Effector CD4-positive, alpha-beta T cell (primary cell): ENCODE measurements around the gene METTL9.
A peak's percentile ranks its signal among the peaks of the same experiment; 100 is the strongest.
"Not testable (repeated sequence)": the region's sequence is repeated elsewhere in the genome, so short reads cannot be mapped to it uniquely, and the experiment has no call there.

ENCODE experiments used
- DNase-seq: peaks from one replicate; pipeline ENCODE4 v3.0.0-alpha.2; 2020

METTL9 gene

DNA sequence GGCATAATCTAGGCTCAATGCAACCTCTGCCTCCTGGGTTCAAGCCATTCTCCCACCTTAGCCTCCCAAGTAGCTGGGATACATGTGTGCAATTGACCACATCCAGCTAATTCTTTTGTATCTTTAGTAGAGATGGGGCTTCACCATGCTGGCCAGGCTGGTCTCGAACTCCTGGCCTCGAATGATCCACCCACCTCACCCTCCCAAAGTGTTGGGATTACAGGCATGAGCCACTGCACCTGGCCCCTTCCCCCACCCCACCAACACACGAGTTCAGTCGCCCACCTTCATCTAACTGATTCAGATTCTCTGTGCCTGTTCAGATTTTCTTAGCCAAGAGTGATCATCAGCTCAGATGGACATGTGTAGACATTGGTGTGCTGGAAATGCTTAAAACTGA is 25.0 kb upstream of the METTL9 start:
- DNase-seq: no peak

DNA sequence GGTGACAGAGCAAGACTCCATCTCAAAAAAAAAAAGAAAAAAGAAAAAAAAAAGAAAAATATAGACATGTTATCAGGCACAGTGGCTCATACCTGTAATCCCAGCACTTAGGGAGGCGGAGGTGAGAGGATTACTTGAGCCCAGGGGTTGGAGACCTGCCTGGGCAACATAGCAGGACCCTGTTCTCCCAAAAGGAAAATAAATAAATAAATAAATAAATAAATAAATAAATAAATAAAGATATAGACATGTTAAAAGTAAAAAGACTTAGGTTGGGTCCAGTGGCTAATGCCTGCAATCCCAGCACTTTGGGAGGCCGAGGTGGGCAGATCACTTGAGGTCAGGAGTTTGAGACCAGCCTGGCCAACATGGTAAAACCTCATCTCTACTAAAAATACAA is 23.1 kb upstream of the METTL9 start:
- not testable (repeated sequence) for DNase-seq

DNA sequence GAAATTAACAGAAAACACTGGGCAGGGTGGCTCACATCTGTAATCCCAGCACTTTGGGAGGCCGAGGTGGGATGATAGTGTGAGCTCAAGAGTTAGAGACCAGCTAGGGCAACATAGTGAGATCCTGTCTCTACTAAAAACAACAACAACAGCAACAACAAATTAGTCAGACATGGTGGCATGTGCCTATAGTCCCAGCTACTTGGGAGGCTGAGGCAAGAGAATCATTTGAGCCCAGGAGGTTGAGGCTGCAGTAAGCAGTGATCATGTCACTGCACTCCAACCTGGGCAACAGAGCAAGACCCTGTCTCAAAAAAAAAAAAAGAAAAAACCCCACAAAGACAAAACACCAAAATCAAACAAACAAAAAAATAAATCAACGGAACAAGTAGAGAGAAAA is 21.9 kb upstream of the METTL9 start:
- not testable (repeated sequence) for DNase-seq

DNA sequence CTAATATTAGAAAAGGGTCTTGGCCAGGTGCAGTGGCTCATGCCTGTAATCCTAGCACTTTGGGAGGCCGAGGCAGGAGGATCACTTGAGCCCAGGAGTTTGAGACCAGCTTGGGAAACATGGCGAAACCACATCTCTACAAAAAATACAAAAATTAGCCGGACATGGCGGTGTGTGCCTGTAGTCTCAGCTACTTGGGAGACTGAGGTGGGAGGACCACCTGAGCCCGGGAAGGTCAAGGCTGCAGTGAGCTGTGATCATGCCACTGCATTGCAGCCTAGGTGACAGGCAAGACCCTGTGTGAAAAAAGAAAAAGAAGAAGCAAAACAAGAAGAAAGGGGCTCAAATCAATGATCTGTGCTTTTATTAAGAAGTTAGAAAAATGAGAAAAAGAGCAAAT is 21.1 kb upstream of the METTL9 start:
- DNase-seq: not testable (repeated sequence)

DNA sequence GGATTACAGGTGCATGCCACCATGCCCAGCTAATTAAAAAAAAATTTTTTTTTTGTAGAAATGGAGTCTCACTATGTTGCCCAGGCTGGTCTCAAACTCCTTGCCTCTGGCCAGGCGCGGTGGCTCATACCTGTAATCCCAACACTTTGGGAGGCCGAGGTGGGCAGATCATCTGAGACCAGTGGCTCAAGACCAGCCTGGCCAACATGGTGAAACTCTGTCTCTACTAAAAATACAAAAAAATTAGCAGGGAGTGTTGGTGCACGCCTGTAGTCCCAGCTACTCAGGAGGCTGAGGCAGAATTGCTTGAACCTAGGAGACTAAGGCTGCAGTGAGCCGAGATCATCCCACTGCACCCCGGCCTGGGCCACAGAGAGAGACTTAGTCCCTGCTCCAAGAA is 19.2 kb upstream of the METTL9 start:
- not testable (repeated sequence) for DNase-seq

DNA sequence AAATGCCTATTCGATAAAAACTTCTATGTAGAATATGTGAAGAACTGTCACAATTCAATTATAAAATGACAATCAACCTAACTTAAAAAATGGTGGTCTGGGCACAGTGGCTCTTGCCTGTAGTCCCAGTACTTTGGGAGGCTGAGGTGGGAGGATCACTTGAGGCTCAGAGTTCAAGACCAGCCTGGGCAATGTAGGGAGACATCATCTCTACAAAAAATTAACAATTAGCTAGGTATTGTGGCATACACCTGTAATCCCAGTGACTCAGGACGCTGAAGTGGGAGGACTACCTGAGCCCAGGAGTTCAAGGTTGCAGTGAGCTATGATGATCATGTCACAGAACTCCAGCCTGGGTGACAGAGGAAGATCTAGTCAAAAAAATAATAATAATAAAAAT is 18.6 kb upstream of the METTL9 start:
- DNase-seq: no peak

DNA sequence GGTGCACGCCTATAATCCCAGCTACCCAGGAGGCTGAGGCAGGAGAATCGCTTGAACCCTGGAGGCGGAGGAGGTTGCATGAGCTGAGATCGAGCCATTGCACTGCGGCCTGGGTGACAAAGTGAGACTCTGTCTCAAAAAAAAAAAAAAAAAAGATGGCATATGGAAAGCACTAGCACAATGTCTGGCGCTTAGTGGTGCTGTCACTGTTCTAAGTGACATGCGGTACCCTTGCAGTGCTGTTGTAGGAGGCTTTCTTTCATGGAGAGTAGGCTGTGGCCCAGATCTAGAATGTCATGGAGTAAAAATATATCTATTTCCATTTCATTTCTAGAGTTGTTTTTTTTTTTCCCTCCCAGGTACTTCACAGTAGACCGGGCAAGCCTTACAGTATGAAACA is 14.6 kb upstream of the METTL9 start:
- DNase-seq: no peak

DNA sequence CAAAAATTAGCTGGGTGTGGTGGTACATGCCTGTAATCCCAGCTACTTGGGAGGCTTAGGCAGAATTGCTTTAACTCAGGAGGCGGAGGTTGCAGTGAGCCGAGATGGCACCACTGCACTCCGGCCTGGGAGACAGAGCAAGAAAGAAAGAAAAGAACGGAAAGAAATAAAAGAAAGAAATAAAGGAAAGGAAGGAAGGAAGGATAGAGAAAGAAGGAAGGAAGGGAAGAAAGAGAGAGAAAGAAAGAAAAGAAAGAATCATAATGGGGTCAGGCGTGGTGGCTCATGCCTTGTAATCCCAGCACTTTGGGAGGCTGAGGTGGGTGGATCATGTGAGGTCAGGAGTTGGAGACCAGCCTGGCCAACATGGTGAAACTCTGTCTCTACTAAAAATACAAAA is 10.8 kb upstream of the METTL9 start:
- not testable (repeated sequence) for DNase-seq

DNA sequence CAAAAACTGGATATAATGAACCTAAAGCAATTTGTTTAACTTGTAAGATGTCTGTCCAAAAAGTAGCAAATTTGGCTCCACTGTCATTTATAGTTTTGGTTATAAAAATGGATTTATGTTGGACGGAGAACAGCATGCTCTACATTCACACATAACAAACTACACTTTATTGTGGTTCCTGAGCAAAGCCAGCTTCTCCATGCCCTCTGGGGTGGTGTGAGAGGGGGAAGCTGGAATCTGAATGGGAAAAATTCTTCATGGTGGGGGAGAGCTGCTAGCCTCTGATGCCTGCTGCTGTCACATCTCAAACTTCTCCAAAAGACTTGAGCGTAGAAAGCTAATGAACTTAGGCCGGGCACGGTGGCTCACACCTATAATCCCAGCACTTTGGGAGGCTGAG is 9.8 kb upstream of the METTL9 start:
- DNase-seq: no peak

DNA sequence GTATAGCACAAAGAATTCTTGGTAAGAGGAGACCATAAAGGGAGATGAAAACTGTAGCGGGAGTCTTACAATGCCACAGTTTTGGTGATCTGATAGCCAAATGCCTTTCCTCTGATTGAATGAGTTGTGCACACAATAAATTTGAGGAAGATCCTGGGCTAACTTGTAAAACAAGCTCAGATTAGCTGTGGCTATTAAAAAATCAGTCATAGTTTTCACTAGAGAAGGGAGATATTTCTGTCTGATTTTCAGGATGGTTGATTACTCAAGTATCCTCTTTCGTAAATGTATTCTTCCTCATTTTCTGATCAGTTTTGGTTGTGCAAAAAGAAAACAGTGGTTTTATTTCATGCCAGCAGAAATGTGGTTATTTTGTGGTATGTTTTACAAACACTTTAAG is 9.1 kb upstream of the METTL9 start:
- DNase-seq: no peak

DNA sequence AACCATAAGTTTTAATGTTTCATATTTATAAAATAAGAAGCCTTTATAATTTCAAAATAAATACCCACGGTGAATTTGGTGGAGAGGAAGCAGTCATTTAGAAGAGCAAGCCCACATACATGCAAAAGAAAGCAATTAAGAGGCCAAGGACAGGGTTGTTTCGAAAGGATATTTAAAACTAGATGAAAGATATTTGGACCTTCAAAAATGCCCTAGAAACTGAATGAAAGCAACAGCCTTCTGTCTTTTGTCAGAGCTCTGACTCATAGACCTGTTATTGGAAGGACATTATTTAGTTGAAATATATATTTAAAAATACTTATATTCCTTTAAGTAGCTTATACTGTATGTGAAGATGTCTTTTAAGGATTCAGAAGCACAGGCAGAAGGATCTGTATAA is 8.6 kb upstream of the METTL9 start:
- no peak for DNase-seq

DNA sequence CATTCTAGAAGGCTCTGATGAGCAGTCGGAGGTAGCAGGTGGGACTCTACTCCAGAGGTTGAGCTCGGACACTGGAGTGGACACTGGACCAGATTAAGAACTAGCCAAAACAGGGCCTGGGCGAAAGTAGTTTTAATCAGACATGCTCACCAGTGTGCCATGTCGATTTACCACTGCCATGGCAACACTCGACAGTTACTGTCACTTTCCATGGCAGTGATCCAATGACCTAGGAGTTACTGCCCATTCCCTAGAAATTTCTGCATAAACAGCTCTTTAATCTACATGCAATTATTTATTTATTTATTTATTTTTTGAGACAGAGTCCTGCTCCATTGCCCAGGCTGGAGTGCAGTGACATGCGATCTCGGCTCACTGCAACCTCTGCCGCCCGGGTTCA is 7.2 kb upstream of the METTL9 start:
- no peak for DNase-seq

DNA sequence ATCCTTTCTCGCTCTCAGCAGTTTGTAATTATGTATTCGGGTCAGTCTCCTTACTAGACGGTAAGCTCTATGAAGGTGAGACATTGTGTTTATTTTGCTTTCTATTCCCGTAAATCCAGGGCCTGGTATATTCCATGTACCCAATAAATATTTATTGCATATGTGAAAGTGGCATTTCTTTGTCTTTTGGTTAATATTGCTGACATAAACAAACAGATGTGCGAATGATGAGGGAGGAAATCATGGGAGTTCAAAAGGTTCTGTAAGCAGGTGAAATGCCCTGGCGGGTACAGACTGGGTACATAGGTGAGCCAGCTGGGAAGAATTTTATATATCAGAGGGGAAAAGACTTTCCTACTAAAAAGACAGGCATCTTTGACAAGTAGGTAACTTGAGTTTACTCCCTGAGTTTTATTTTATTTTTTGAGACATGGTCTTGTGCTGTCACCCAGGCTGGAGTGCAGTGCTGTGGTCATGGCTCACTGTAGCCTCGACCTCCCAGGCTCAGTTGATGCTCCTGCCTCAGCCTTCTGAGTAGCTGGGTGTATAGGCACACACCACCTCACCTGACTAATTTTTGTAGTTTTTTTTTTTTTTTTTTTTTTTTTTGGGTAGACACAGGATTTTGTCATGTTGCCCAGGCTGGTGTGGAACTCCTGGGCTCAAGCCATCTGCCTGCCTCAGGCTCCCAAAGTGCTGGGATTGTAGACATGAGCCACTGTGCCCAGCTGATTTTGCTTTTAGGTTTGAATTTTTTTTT is 5.7 kb upstream of the METTL9 start:
- no peak for DNase-seq

DNA sequence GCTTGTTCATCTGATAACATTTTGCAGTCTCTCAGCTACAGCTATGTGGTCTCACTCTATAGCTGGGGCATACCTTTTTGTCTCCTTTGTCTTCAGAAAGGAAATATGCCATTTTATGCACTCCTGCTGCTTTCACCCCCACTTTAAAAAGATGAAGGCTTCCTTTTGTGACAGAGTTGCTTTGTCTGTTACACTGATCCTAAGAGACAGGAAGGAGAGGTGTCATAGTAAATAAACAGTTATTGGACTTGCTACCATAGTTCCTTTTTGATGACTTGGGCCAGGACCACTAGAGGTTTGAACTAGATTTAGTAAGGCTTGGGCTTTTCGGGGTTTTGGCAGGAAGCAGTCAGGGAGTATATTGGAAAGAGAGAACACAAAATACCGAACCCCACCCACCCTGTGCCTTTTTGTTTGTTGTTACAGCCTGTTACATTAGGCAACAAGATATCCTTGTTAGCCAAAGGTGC is 1.8 kb upstream of the METTL9 start:
- no peak for DNase-seq

DNA sequence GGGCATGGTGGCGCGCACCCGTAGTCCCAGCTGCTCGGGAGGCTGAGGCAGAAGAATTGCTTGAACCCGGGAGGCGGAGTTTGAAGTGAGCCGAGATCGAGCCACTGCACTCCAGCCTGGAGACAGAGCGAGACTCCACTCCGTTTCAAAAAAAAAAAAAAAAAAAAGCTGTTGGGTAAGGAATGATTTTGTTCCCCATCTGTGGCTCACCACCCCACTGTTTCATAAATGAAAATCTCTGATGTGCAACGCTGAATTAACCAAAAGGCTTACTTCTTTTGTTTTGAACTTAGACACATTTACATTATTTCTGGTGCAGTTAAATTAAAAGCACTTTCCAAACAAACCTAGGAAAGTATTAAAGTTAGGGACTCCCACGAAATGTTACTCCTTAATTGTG is 1.2 kb upstream of the METTL9 start:
- DNase-seq: no peak

DNA sequence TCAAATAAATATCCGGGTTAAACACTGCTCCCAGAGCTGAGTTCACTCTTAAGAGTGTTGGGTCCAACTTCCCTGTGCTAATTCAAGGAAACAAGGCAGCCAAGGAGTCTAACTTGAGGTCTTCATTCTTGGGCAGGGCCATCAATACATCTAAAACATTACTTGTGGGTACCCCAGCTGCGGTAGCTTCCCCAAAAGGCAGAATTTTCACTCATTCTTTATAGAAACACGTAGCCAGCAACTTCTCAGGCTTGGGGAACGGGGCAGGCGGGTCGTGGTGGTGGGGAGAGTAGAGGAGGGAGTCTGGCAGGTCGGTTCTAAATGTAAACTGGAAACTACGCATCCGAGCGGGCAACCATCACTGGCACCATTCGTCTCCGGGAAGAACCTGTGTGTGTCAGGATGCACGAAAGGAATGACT is 666 bp upstream of the METTL9 start:
- no peak for DNase-seq

DNA sequence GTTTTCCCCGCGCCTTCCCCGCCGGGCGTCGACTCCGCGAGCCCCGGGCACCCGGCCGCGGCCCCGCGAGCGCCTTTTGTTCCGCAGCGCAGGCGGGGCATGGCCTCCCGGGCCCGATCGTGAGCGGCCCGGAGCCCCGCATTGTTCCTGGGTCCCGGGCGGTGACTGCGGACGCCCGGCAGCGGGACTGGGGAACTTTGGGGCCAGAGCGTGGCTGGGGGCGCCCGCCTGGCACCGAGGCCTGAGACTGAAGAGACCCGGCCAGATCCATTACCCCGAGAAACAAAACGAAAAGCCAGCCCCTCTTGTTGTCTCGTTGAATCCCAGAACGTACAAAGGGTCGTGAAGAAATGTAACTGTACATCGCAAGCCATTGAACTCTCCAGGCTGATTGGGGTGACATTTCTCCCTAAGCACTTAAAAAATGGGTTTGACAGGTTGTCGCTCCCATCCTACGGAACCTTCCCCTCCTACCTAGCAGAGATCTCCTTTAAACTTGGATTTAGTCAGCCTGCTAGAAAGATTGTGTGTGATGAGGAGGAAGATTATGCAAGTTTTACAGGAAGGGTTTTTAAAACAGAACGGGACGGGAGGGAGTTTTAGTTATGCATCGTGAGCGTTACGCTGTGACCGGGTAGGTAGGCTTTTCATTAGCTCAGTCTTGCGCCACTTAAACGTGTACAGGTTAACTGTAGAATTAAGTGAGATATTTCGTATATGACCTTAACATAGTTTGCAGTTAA is 825 bp downstream of the METTL9 start:
- DNase-seq: peak; percentile 11

DNA sequence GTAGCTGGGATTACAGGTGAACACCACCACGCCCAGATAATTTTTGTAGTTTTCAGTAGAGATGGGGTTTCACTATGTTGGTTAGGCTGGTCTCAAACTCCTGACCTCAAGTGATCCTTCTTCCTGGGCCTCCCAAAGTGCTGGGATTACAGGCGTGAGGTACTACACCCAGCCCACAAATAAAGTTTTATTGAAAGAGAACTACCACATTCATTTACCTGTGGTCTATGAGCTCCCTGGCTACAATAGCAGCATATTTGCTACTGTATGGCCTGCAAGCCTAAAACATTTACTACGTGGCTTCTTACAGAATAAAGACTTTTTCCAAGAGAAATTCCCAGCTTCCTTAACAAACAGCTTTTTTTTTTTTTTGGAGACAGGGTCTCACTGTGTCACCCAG is 3.4 kb downstream of the METTL9 start:
- no peak for DNase-seq

DNA sequence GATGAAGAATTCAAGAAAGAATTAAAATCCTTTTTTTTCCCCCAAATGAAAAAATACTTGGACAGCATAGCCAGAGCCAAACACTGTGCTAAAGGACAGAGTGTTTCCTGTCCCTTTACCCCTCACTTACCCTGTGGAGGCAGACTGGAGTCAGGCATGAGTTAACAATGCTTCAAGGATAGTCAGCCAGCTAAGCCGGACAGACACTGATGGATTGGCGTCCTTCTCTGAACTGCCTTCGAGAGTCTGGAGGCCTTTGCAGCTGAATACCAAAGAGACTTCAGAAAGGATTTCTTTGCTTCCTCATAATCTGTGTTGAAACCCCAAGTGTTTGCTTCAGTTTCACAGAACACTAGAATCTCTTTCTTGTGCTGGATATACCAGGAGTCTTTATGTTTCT is 4.6 kb downstream of the METTL9 start:
- DNase-seq: no peak

DNA sequence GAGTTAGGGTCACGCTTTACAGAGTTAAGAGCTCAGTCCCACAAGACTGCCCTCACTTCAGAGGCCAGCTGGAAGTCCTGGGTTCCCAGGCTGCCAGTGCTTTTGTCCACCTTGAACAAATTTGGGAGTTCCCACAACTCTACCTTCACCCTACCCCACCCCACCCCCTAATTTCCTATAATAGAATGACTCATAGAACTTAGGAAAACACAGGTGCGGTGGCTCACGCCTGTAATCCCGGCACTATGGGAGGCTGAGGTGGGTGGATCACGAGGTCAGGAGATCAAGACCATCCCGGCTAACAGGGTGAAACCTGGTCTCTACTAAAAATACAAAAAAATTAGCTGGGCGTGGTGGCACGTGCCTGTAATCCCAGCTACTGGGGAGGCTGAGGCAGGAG is 6.5 kb downstream of the METTL9 start:
- not testable (repeated sequence) for DNase-seq

DNA sequence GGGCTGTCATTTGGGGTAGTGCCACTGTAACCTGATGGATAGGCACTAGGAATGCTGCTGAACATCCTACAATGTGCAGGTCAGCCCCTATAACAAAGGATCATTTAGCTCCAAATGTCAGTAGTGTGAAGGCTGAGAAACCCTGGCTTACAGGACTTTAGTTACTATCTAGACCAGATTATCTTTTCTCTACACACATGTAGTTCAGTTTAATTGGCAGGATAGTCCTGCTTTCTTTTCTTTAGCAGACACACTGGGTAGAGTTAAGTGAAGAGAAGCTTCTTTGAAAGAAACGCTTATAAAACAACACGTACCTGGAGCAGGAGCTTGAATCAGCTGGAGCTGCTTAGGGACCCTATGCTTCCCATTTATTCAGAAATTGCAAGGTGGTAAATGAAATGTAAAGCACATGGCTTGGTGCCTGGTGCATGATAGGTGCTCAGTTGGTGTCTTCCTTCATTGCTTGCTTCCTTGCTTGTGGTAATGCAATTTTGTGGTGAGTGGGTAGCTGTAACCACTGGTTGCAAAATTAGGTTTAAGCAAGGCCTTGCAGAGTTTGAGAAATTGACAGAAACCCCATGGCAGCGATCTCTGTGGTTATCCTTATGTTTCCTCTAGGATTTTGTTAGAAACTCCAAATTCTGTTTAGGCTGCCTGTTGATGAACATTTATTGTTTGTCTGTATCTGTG is 9.4 kb downstream of the METTL9 start:
- DNase-seq: no peak

DNA sequence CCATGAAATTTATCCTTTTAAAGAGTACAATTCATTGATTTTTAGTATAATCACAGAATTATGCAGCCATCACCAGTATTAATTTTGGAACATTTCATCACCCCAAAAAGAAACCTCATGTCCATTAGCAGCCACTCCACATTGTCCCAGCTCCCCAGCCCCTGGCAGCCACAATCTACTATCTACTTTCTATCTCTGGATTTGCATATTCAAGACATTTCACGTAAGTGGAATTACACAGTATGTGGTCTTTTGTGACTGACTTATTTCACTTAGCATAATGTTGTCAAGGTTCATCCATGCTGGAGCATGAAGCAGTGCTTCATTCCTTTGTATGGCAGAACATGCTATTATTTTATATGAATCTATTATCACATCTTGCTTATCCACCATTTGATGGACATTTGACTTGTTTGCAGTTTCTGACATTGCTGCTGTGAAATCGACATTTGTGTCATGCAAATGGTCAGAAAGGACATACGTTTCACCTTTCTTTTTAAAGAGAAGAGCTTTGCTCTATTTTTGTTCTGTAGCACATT is 10.7 kb downstream of the METTL9 start:
- DNase-seq: no peak

DNA sequence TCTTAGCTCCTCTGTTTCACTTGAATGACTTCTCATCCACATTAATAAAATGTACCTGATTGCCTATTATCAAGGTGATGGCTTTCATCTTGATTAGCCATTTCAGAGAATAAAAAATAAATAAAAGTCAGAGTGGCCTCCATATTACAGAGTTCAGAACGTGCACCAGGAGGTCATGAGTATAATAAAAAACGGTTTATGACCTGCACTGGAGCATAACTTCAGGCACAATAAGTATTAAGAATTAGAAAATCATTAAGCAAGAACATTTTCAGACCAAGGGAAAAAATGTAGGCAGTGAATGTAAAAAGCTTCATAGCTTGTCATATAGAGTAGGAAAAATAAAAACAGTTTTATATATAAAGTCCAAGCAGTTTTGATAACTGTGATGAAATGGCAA is 11.4 kb downstream of the METTL9 start:
- DNase-seq: no peak

DNA sequence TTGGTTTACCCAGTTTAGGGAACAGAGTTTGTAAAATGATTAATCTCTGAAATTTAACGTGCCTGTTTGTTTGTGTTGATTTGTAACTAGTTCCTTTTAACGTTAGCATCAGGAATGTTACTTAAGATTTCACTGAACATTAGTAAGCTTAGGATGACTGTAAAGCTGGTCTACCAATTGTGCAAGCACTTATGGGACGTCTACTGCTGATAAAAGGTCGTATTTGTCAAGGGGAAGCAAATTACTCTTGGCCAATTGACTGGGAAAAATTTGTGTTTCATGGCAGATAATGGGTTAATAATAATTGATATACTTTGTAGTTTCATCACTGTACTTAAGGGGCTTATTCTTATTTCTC is 11.8 kb downstream of the METTL9 start:
- DNase-seq: no peak
